HG03432 (cell line): ENCODE results near the gene RAB40AL.

ENCODE experiments used
- ATAC-seq: cut with Tn5 transposase; IDR thresholded peaks from one replicate; pipeline ENCODE4 v1.9.1; 2021; ENCODE audit warnings: mild to moderate bottlenecking, moderate library complexity; ENCODE audit not compliant: unreplicated experiment

RAB40AL gene

GRCh38 chrX:102979536-102979935 lies 42.5 kb downstream of the RAB40AL start:
- ATAC-seq = no peak

- no peak for ATAC-seq
These were observed 46.1 kb downstream of the RAB40AL start for GRCh38 chrX:102983205-102983604.

GRCh38 chrX:102985192-102985591 lies 48.1 kb downstream of the RAB40AL start:
- no peak for ATAC-seq
